Ishikawa (cell line): ENCODE data around the gene ZNF672.
A peak's percentile ranks its signal among the peaks of the same experiment; 100 is the strongest.

Experiments
- CEBPB ChIP-seq: IDR thresholded peaks from 2 replicates; pipeline ENCODE4 v1.6.1; 2012
- CREB1 ChIP-seq: IDR thresholded peaks from 2 replicates; pipeline ENCODE4 v1.6.1; 2012; ENCODE audit warnings: low read depth
- EGR1 ChIP-seq: IDR thresholded peaks from 2 replicates; pipeline ENCODE4 v1.6.1; 2012
- EP300 ChIP-seq: IDR thresholded peaks from 2 replicates; pipeline ENCODE4 v1.6.1; 2012; ENCODE audit warnings: borderline replicate concordance
- FOXM1 ChIP-seq: IDR thresholded peaks from 2 replicates; pipeline ENCODE4 v1.6.1; 2012; ENCODE audit warnings: low read depth, borderline replicate concordance
- NFIC ChIP-seq: IDR thresholded peaks from 2 replicates; pipeline ENCODE4 v1.6.1; 2012
- RAD21 ChIP-seq: IDR thresholded peaks from 2 replicates; pipeline ENCODE4 v1.6.1; 2012; ENCODE audit warnings: low read depth
- TAF1 ChIP-seq: IDR thresholded peaks from 2 replicates; pipeline ENCODE4 v1.6.1; 2012; ENCODE audit warnings: low read depth, mild to moderate bottlenecking
- TCF12 ChIP-seq: IDR thresholded peaks from 2 replicates; pipeline ENCODE4 v1.6.1; 2012; ENCODE audit warnings: low read depth
- TEAD4 ChIP-seq: IDR thresholded peaks from 2 replicates; pipeline ENCODE4 v1.6.1; 2012
- YY1 ChIP-seq: IDR thresholded peaks from 2 replicates; pipeline ENCODE4 v1.6.1; 2012; ENCODE audit warnings: low read depth
- ZBTB7A ChIP-seq: IDR thresholded peaks from 2 replicates; pipeline ENCODE4 v1.6.1; 2012; ENCODE audit warnings: low read depth
- TF ChIP-seq, protein P1 (sequence below): IDR thresholded peaks from 2 replicates; pipeline ENCODE4 v1.6.1; 2012
- TF ChIP-seq, protein P2 (sequence below): IDR thresholded peaks from 2 replicates; pipeline ENCODE4 v1.6.1; 2012; ENCODE audit warnings: low read depth, mild to moderate bottlenecking
- TF ChIP-seq, protein P3 (sequence below): IDR thresholded peaks from 2 replicates; pipeline ENCODE4 v1.6.1; 2012

Gene ZNF672

DNA sequence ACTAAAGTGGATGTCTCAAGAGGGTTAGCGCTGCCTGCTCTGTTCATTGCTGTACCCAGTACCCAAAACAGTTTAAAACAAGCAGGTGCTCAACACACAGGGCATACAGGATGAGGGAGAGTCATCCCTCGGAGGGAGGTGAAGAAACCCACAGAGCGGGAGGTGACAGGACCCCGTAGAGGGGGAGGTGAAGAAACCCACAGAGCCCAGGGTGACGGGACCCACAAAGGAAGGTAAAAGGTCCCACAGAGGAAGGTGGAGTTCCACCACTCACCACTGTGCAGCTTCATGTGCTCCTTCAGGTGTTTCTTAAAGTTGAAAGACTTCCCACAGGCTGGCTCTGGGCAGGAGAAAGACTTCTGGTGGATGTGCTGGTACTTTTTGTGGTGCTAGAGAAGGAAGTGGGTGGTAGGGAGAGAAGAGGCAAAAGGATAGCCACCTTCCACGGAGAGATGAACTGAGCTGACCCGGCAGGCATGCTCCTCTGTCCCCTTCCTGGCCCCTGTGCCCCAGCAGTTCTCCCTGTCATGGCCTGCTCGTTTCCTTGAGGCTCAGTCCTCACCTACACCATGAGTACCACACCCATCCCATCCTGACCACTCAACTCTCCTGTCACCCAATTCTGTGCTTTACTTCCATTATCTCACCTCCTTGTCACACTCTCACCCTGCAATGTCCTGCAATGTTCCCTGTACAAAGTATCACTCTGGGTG is 15.8 kb downstream of the ZNF672 start:
- TF ChIP-seq TEAD4 = no peak

DNA sequence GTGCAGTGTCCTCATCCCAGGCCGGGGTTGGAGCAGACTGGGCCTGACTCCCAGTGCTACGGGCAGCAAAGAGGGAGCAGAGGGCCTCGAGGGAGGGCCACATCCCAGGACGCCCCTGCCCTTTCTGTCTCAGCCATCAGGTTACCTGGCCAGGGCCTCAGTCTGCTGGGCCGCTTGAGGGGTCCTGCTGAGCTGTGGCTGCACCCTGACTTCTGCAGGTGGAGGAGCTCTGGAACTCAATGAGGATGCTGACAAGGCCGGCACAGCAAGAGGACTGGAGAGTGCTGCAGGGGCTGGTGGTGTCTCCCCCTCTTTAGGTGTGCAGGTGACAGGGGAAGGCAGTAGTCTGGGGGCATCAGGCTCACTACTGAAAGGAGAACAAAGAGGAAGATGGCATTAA is 17.6 kb downstream of the ZNF672 start:
- no peak for TF ChIP-seq ZBTB7A
- no peak for TF ChIP-seq TAF1
- TF ChIP-seq TEAD4 = no peak
- TF ChIP-seq YY1 = no peak
- TF ChIP-seq, protein P1, sequence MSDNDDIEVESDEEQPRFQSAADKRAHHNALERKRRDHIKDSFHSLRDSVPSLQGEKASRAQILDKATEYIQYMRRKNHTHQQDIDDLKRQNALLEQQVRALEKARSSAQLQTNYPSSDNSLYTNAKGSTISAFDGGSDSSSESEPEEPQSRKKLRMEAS = no peak
- no peak for TF ChIP-seq CEBPB
- TF ChIP-seq NFIC = no peak
- no peak for TF ChIP-seq EGR1
- TF ChIP-seq, protein P2, sequence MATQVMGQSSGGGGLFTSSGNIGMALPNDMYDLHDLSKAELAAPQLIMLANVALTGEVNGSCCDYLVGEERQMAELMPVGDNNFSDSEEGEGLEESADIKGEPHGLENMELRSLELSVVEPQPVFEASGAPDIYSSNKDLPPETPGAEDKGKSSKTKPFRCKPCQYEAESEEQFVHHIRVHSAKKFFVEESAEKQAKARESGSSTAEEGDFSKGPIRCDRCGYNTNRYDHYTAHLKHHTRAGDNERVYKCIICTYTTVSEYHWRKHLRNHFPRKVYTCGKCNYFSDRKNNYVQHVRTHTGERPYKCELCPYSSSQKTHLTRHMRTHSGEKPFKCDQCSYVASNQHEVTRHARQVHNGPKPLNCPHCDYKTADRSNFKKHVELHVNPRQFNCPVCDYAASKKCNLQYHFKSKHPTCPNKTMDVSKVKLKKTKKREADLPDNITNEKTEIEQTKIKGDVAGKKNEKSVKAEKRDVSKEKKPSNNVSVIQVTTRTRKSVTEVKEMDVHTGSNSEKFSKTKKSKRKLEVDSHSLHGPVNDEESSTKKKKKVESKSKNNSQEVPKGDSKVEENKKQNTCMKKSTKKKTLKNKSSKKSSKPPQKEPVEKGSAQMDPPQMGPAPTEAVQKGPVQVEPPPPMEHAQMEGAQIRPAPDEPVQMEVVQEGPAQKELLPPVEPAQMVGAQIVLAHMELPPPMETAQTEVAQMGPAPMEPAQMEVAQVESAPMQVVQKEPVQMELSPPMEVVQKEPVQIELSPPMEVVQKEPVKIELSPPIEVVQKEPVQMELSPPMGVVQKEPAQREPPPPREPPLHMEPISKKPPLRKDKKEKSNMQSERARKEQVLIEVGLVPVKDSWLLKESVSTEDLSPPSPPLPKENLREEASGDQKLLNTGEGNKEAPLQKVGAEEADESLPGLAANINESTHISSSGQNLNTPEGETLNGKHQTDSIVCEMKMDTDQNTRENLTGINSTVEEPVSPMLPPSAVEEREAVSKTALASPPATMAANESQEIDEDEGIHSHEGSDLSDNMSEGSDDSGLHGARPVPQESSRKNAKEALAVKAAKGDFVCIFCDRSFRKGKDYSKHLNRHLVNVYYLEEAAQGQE = no peak
- no peak for TF ChIP-seq EP300
- no peak for TF ChIP-seq FOXM1
- TF ChIP-seq CREB1 = no peak
- no peak for TF ChIP-seq RAD21
- TF ChIP-seq, protein P3, sequence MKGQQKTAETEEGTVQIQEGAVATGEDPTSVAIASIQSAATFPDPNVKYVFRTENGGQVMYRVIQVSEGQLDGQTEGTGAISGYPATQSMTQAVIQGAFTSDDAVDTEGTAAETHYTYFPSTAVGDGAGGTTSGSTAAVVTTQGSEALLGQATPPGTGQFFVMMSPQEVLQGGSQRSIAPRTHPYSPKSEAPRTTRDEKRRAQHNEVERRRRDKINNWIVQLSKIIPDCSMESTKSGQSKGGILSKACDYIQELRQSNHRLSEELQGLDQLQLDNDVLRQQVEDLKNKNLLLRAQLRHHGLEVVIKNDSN = no peak

DNA sequence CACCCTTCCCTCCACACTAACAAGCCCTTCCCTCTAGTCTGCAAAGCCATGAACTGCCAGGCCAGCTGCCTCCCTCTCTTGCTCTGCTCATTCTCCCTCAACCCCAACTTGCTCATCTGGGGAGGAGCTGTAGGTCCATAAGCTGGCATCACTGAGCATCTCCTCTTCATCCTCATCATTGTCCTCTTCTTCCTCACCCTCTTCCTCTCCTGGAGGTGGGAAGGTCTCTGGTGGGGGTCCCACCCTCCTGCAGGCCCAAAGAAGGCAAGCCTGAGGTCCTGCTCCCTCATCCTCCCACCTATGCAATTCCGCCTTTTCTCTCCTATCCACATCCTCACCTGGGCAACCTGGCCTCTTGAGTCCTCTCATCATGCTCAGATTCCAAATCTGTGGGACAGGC is 18.2 kb downstream of the ZNF672 start:
- TF ChIP-seq FOXM1 = no peak
- no peak for TF ChIP-seq CEBPB
- TF ChIP-seq EGR1 = no peak
- TF ChIP-seq TAF1 = no peak
- TF ChIP-seq, protein P3 = no peak
- TF ChIP-seq CREB1 = no peak
- TF ChIP-seq NFIC = no peak
- TF ChIP-seq TEAD4 = no peak
- TF ChIP-seq ZBTB7A = no peak
- TF ChIP-seq, protein P2 = no peak
- TF ChIP-seq RAD21 = no peak
- TF ChIP-seq YY1 = no peak
- TF ChIP-seq EP300 = no peak
- TF ChIP-seq, protein P1 = no peak
- no peak for TF ChIP-seq TCF12

DNA sequence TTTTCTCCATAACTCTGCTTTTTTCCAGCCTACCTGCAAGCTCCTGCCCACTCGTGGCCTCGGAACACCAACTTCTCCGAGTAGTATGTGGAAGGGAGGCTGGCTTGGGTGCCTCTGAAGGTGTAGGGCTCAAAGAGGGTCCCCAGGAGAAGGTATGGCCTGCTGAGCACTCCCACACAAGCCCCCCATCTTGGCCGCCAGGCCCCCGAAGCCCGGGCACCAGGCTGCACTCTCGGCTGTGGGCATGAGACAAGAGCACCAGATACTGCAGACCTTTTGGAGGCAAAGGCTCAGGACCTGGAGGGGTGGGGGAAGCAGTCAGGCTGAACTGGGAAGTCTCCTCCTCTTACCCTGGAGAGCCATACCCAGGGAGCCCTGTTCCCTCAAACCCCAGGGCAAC is 19.2 kb downstream of the ZNF672 start:
- TF ChIP-seq YY1 = no peak
- TF ChIP-seq TAF1 = no peak
- TF ChIP-seq, protein P1 = no peak

DNA sequence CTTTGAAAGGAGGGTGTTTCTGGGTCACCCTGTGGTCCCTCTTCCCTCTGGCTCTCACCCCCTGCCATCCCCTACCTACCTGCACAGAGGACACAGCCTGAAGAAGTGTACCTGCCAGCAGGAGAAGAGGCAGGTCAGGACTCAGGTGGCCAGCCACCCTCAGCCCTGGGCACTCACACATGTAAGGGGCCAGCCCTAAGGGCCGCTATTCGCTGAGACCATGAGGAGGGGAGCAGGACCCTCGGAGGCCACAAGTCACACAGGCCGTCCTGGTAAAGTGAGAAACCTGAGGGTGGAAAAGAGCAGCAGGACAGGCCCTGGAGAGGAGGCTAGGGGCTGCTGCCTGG is 19.7 kb downstream of the ZNF672 start:
- TF ChIP-seq EP300 (no peak), CEBPB (no peak), RAD21 (no peak), TAF1 (no peak), EGR1 (no peak)

DNA sequence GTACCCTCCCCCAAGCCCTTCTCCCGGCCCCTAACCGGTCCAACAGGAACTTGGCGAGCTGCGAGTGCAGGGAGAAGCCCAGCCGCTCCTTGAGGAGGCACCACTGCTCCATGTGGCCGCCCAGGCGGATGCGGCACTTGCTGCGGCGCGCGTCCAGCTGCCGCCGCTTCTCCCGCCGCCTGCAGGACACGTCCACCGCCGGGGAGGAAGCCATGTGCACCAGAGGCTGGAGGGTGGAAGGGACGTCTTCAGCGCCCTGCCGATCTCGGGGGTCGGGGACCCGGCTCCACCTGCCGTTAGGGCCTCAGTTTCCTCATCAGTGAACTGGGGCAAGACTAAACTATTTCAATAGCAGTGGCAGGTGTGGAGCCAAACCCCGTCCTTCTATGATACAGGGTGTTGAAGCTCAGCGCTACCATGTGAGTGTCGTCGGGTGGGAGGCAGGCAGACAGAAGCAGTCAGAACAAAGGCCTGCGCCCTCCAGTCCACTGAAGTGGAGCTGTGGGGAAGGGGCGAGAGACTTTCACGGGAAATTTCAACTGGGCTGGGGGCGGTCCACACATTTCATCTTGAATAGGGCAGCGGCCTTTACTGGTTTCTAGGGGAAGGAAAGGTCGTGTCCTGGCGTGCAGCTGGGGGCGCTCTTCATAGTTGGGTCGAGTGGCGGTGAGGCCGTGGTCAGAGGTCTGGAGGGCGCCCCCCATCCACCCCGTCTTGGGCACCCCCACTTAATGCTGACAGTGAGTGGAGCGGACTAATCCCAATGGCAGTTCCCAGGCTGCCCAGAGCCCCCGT is 20.3 kb downstream of the ZNF672 start:
- TF ChIP-seq YY1 = 0 out of 2 replicates have a peak, but pooled peaks have one; percentile 55
- TF ChIP-seq TAF1 = peak; percentile 57
- 0 out of 2 replicates have a peak, but pooled peaks have one; percentile 16 for TF ChIP-seq RAD21
- 0 out of 2 replicates have a peak, but pooled peaks have one; percentile 16 for TF ChIP-seq EP300
- TF ChIP-seq TCF12 = peak; percentile 60; the same call in 1 of the 2 replicates
- TF ChIP-seq FOXM1 = no peak
- TF ChIP-seq, protein P1 = peak; percentile 94
- TF ChIP-seq, protein P2 = no peak
- peak; percentile 85 for TF ChIP-seq ZBTB7A
- TF ChIP-seq, protein P3 = no peak; the same call in 1 of the 2 replicates
- no peak for TF ChIP-seq CEBPB
- peak; percentile 40; the same call in 1 of the 2 replicates for TF ChIP-seq NFIC
- 0 out of 2 replicates have a peak, but pooled peaks have one; percentile 29 for TF ChIP-seq EGR1
- TF ChIP-seq TEAD4 = no peak
- TF ChIP-seq CREB1 = no peak
